HuH-7.5 (cell line): ENCODE measurements around the gene KCNJ12.
"Not testable (repeated sequence)": the region's sequence is repeated elsewhere in the genome, so short reads cannot be mapped to it uniquely, and the experiment has no call there.

ENCODE experiments used
- DNase-seq: peaks from one replicate; pipeline ENCODE4 v3.0.0; 2011; ENCODE audit warnings: low spot score

KCNJ12 gene

DNA sequence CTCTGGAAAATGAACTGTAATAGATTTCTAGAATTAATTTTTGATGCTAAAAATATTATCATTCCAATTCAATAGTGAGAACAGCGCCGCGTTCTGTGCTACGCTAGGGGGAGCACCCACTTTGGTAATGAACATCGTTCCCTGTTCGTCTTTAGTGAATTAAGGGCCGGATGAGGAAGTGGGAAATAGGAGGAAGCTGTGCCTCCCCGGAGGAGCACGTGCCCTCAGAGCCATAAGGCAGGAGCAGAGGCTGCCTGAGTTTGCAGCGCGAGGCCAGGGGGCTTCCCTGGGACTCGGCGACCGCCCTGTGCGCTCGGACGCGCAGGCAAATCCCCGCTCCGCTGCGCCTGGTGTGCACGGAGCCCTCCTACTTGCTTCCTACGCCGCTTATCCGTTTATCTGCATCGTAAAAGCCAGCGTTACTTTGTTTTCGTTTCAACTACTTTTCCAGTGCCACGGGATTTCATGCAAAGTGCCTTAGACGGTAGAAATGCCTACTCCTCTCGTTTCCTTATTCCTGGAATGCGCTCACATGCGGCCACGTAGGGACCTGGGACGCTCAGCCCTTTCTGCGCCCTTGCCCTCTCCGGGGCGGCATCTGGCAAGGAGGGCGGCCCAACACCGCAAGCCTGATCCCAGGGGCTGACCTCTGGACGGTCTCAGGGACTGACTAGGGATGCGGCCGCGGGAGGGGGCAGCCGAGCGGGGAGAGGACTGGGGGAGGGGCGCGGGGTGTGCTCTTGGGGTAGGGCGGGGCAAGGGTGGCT, 76.4 kb downstream of the KCNJ12 start:
- DNase-seq, result no peak

DNA sequence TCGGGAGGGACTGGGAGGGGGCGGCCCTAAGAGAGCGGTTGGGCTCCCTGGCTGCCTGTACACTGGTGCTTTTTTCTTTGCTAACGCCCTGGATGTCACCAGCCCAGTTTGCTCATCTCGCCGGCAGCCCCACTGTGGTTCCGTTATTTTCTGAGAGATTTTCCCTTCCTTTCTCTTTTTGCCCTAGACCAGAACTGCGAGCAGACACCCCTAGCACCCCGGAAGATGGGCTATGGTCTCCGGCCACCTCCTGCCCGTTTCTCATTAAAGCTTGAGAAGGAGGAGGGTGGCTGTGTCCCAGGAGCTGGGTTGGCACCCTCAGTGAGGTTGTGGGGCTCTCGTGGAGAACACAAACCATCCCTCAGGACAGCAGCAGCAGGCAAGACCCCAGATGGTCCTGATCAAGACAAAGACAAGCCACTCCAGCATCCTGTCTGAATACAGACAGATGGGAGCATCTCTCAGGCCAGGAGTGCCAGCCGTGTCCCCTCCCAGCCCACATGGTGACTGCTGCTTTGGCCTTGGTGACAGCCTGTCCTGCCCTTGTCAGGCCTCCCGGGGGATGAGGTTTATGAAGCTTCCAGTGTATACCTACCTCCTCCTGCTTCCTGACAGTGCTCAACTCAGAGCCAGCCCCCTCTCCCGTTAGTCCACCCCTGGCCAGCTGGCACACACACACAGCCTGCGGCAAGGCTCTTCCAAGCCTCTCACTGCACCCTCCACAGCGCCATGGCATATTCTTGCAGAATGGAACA, 77.2 kb downstream of the KCNJ12 start:
- DNase-seq, result no peak

DNA sequence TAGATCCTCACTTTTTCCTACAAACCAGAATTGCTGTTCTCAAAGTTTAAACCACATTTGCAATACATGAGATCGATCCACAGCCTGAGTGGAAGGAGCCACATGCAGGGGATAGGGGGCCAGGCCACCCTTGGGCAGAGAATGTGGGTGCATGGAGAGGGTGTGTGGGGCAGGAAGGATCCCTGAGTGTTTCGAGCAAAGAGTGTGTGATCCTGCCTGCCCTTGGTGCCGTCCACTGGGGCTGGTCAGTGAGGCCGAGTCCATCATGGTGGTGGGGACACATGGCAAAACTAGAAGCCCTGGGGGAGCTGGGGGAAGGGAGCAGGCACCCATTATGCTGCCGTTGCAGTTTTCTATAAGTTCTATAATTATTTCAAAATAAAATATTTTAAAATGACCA, 77.8 kb downstream of the KCNJ12 start:
- not testable (repeated sequence) for DNase-seq

DNA sequence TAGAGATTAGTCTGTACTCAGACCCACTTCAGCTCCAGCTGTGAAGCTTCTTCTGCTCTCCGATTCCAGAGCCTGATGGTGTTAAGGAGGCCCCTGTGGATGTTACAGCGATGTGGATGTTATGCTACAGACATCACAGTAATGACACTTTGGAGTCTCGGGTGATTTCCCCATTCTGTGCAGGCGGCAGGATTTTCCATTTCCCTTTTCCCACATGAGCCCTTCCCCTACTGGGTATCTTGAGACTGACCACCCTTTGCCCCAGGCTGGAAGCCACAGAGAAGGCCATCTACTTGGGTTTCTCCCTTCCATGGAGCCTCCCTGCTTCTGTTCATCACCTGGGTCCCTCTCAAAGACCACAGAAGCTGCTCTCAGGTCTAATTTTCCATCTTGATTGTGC, 78.3 kb downstream of the KCNJ12 start:
- DNase-seq, result no peak

DNA sequence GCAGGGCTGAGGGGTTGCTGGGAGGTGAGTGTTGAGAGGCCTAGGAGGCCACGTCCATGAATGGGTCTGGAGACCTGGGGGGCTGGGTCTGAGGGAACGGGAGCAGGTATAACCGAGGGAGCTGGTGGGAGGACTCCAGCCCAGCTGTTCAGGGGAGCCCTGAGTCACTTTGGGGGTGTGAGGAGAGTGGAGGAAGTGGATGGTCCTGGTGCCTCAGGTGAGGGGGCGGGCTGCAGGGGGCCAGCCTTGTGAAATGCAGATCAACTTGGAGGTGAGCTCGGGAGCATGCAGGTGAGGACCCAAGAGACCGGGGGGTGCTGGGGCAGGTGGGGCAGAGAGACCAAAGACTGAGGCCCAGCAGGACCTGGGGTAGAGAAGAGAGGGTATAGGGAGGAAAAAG, 79.6 kb downstream of the KCNJ12 start:
- DNase-seq, result no peak

DNA sequence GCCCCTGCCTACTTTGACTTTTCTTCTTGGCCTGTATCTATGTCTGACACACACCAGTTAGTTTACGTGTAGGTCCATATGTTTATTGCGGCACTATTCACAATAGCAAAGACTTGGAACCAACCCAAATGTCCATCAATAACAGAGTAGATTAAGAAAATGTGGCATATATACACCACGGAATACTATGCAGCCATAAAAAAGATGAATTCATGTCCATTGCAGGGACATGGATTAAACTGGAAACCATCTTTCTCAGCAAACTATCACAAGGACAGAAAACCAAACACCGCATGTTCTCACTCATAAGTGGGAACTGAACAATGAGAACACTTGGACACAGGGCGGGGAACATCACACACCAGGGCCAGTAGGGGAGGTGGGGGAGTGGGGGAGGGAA, 80.3 kb downstream of the KCNJ12 start:
- DNase-seq, result not testable (repeated sequence)

DNA sequence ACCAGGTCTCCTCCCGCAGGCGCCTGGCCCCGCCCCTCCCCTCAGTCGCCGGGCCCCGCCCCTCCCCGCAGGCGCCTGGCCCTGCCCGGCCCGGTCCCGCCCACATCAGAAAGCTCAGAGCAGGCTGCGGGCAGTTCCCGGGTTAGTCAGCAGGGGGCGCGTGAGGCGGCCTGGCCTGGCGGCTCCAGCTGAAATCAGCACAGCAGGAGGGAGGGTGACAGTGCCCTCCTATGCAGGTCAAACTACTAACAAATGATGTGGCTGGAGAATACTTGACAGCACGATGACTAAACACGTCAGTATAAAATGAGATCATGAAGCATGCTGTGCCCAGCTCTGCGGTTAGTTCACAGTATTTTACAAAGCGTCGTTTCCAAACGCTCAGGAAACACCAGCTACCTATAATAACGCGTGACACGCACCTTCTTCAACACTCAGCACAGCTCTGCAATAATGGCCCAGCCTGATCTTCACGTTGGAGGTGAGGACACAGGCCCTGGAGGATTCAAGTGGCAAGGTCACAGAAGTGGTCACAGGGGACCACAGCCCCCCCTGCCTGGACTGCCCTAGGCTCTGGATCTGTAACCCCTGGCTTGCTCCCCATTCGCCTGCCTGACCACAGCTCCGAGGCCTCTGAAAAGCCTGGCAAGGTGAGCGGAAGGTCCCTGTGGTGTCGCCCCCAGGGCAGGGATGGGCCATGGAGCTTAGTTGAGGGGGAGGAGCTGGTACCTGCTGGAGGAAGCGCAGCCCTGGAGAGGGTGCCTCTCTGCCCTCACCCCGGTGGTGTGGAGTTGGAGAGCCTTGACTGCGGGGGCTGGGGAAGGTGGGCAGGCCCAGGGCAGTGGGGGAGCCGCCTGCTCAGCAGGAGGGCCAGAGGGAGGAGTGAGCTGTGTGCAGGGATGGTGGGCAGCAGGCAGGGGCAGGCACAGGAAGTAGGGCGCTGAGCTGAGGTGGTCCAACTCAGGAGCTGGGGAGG, 81.2 kb downstream of the KCNJ12 start:
- peak; percentile 43 for DNase-seq

DNA sequence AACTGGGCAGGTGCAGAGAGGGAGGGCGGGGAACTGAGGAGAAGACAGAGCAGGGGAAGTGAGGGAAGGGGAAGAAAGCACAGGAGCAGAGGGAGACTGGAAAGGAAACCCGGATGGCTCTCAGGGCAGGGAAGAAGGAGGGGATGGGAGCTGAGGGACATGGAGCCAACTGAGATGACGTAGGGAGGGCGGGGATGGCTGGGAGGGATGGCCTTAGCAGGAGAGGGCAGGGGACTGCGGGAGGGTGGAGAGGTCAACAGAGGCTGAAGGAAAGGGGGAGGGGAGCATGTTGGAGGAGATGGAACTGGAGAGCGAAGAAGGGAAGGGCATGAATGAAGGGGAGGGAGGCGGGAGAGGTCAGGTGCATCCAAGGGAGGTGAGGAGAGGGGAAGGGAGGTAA, 81.9 kb downstream of the KCNJ12 start:
- DNase-seq, result no peak

DNA sequence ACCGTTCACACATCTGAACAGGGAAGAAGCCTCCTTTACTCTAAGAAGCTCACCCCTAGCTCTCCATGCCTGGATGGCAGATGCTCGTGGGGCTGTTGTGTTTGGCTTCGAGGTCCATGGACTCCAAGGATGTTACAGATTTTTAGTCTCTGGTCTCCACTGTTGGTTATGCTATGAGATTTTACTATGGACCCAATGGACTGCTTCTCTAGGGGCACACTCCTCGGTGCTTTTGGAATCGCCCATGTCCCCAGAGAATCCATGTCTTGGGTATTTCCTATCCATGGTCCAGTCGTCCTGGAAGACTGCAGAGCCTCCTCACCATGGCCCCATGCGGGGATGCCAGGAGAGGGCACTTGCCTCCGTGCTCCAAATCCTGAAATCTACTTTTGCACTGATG, 83.4 kb downstream of the KCNJ12 start:
- DNase-seq, result no peak

DNA sequence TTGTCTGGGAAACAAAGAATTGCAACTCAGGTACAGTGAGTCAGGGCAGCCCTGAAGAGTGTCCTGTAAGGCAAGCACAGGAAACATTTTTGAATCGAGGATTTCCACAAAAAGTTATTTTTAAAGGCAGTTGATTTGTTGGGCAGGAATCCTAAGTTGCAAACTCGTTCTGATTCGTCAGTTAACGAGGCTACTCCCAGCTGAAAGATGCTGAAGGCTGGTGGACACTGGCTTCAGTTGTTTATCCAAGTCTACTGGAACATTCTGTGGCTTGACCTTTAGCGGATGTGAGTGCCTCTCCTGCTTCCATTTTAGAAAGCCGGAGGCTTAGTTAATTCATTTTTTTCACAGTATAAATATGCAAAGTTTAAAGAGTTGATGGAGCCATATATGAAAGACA, 84.2 kb downstream of the KCNJ12 start:
- no peak for DNase-seq

DNA sequence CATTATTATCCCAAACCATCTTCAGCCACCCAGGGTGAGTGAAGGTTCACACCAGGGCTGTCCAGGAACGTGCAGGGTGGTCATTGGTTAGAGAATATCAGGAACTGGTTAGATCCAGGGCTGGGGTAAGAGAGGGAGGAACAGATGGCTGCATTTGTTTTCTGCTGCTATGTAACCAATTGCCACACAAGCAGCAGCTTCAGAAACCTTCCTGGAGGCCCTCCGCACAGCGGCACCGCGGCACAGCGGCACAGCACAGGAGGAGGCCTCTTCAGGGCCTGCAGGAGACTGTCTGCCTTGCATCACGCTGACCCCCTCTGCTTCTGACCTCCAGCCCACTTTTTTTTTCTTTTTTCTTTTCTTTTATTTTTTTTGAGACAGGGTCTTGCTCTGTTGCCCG, 86.1 kb downstream of the KCNJ12 start:
- DNase-seq, result no peak

DNA sequence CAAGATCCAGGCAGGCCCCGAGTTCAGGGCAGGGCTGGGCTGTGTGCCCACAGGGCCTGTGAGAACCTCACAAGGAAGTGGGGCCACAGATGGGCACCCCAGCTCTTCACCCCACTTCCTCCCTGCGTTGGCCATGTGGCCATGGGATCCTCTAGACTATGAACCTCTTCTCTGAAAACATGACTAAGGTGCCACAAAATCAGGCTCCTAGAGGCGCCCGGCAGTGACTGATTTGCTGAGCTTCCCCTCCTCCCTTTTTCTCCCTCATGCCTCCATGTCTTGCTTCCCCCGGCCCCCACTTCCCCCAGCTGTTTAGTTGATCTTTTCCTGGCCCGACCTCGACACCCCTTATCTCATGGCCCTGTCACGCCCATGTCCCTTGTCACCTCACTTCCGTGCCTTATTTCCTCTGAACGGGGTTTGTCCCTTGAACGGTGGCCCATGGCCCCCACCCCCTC, 87.1 kb downstream of the KCNJ12 start:
- no peak for DNase-seq

DNA sequence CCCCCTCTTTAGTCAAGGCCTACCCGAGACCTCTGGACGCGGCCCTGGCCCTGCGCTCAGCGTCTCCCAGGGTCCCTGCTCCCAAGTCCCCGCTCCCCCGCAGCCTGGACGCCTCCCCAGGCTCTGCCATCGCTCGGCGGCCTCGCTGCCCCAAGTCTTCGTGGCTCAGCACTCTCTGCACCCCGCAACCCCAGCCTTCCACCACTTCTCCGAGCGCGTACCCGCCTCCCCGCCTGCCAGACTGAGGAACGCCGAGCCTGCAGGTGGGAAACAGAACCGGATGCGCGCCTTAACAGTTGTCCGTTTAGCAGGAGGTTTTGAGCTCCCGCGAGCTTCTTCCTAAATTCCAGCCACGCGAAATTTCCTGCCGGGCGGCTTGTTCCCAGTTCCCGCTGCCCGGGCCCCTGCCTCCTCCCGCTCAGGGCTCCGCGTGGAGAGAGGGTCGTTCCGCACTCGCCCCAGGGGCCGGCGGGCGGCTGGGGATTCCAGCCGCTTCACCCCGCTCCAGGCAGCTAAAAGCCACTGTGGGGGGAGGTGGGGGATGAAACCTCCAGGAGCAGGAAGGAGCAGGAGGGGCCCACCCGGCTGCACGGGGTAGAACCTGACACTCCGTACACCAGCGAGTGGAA, 87.7 kb downstream of the KCNJ12 start:
- no peak for DNase-seq

DNA sequence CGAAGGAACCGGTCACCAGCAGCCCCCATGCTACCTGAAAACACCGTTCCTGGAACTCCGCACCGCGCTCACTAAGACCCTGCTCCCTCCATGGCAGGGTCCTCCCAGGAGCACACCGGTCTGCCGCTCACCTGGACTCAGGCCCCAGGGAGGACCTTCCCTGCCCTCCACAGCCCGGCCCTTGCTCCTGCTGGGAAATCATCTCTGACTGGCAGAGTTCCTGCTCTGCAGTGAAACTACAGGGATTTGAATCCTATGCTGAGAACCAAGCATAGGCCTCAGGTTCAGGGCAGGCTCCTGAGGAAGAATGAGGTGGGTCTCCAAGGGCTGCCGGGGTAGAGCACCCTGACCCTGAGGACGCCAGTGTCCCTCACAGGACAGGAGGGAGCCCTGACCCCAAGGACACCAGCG, 88.5 kb downstream of the KCNJ12 start:
- no peak for DNase-seq

DNA sequence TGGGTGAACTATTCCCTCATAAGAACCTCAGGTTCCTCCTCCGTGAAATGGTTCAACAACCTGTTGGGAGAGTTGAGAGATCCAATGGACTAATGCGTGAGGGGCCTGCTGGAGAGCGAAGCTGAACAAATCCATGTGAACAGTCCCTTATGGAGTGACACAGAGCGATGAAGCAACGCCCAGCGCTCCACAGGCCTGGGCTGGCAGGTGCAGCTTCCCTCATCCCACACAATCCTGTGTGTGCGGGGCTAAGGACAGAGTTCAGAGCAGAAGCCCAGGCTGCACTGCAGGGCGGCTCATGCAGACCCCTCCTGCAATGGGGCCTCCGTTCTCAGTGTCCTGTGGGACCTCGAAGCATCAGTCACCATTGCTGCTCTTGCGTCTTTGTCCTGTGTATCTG, 90.4 kb downstream of the KCNJ12 start:
- no peak for DNase-seq

DNA sequence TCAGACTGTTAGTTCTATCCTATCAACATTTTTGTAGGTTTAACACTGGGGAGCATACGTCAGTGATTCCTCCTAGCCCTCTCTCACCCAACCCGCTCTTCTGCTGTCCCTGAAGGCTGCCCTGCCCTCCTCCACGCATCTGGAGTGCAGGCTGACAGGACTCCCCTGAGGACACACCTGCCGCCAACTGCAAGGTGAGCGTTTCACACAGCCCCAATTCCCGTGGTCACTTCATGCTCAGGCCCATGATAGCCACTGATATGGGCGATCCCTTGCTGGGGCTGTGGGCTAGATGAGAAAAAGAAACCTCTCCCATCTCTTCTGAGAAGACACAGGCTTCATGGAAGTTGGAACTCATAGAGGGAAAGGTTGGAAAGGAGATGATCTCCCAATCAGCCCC, 91.0 kb downstream of the KCNJ12 start:
- no peak for DNase-seq

DNA sequence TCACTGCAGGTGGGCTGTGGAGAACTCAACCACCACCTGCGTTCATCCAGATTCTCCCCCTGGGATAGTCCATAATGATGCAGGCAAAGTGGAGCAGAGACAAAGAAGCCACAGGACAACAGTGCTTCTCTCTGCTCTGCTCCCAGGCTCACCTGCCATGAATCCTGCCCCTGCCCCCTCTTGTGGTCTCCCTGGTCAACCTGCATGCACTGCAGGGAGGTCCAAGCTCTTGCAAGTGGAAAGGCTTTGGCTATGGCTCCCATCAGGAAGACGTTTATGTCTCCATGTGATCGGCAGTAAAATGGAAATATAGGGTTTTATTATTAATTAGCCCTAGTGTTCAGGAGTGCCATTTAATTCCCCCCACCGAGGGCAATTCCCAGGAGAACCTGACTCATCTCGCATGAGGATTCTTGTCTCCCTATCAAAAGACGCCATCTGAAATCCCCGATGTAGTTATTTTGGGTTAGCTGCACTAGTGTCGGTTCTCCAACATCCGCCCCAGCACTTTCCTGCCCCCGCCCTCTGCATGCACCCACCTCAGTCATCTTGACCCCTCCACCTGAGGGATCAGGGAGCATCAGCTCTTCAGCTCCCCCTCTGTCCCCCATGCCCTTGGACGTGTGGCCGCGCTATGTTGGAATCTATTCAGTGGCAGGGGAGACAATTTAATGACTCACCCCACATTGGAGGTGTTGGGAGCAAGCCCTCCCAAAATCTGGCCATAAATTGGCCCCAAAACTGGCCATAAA, 91.8 kb downstream of the KCNJ12 start:
- DNase-seq, result no peak
